GF-D8 (cell line): Measurements from ENCODE around the gene CUL1.
"Not testable (repeated sequence)": the region's sequence is repeated elsewhere in the genome, so short reads cannot be mapped to it uniquely, and the experiment has no call there.

Experiments used
- DNase-seq: peaks from one replicate; lab custom pipeline; 2025; lab: John Stamatoyannopoulos, UW

Gene CUL1

DNA sequence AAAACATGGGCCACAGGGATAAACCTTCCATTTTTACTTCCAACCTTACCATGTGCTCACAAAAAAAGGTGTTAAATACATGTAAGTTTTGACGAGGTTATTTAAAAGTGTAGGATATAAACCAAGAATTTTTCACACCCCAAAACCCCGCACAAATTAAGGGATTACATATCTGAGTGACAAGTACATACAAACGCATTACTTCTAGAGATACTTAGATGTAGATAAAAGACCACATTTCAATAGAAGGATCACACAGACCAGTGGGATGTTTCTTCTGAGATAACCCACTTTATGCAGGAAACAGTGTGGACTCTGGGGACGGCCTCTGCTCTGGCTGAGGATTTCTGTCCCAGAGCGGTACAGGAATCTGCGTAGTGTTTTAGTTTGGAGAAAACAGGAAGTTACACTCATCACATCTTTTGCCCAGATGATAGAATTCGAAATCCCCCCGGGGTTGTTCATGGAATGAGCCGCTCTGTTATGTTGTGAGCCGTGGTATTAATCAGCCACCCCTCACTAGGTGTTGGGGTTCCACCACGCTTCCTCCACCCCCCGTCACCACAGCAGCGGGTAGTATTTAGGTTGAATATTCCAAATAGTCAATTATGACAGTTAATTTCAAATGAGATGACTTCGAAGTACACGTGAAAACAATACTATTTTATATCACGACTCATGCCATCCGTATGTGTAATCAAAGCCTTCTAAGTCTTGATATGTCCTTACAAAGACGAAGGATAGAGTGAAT lies 1.3 kb upstream of the CUL1 start:
- DNase-seq = peak; percentile 18

DNA sequence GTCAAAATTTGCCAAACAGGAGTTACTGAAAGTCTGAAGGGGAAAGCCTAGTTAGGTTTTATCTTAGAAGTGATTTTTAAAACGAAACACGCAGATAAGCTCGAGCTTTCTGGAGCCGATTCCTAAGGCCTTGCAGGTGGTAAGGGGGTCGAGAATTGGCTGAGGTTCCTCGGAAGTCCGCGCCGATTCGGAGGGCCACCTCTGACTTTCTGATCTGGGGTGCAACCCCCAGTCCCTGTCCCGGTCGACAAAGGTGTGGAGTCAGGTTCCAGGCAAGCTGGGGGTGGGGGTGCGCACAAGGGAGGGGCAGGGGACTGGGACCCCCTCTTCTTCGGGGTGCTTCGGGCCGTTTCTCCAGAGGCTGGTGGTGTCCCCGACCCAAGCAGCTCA lies 701 bp upstream of the CUL1 start:
- DNase-seq = no peak

DNA sequence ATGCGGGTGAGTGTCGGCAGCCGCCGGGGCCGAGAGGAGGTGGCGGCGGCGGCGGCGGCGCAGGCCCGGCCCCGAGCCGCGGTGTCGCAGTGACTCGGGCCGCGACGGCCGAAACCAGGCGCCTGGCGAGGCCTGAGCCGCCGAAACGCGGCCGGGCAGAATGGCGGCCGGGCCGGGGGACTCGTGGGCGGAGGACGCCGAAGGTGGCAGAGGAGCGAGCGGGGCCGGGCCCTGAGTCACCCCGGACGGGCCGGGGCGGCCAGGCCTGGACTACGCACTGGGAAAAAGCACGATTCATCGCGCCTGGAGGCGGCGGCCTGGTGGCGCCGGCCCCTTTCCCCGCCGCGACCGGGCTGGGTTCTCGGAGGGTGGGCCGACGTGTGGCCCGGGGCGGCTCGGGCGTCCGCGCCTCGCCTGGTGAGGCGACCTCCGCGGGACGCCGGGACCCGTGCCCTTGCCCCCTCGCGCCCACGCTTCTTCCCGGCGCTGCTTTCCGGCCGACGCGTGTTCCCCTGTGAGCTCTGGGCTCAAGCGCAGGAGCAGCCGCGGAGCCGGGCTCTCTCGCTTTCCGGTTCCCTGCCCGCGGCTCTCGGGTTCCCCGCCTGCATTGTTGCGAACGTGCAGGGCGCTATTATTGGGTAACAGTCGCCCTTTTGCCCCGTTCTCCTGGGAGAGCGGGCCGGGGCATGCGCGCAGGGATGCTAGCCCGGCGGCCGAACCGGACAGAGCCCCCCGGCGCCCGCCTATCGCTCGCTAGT lies 500 bp downstream of the CUL1 start:
- peak; percentile 39 for DNase-seq

DNA sequence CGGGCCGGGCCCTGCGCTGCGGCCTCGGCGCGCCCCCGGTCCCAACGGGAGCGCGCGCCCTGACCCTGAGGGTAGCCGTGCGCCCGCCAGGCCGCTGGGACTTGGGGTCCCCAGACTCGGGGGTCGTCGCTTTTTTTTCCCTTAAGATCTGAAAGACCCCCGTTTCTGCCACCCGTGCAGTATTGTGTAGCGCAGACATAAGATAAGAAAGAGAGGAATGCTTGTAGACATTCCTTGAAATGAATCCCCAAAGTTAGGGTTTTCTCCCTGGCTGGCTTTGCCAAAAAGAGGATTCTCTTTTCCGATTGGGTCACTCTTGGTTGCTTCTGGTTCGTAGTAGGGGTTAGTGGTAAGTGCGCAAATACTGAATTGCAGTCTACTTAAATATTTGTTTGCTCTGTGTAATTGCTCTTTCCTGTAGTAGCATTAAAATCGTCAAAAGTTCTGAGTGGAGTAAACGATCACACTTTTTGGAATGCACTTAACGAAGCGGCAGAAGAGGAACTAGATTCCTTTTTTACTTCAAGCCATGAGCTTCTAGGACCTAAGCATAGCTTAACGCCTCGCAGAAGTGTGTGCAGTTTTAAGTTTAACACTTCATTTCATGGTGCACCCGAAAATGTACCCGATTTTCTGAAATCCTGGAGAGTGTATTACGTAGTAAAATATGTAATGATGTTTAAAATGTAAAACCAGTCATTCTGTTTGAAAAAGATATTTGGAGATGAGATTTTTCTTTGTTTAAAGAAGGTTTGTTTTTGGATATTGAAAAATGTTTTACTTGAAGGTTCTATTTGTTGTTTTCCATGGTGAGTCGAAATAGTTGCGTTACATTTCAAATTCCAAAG lies 1.3 kb downstream of the CUL1 start:
- DNase-seq = peak; percentile 59

GRCh38 chr7:148700661-148701064 lies 2.0 kb downstream of the CUL1 start:
- no peak for DNase-seq

DNA sequence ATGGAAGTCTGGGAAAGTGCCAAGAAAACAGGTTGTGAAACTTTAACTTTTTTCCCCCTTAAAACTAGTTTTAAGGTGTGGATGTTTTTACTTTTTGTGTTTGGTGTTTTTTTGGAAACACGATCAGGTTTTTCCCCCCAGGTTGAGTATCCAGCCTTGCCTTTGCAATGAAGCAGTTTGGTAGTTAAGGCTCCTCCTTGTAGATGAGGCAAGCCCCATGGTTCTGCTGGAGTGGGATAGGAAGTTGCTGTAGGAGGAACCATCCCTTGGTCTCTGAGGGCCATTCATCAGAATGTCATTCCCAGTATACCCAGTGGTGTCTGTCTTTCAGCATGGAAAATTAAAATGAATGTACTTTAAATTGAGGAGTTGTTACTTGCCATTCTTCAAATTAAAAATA lies 2.7 kb downstream of the CUL1 start:
- peak; percentile 16 for DNase-seq

DNA sequence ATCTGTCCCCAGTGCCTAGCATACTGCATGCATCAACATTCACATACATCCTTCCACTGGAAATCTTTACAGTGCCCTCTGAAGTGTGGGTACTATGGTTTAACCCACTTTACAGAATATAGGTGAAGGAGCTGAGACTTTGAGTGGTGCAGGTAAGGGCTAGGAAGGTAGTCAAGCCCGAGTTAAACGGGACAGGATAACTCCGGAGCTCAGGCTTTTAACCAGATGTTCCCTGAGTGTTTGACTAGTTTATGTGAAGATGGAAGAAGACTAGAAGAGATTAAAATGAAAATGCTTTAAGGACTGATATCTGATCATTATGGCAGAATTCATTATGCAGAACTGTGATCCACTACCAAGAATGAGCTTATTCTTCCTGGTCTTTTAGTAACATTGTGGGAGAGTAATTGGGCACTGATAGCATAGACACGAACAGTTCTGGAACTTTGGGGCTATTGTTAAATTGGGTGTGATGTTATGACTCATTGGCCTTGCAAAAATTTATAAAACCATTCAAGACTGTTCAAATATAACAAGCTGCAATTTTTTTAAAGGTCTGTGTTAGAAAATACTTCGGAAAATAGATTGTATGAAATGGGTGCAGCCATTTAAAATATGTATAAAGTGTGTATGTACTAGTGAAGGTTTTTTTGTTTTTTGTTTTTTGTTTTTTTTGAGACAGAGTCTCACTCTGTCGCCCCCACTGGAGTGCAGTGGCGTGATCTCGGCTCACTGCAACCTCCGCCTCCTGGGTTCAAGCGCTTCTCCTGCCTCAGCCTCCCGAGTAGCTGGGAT lies 4.4 kb downstream of the CUL1 start:
- no peak for DNase-seq

GRCh38 chr7:148703671-148703962 lies 4.9 kb downstream of the CUL1 start:
- not testable (repeated sequence) for DNase-seq

- DNase-seq = no peak
Observed at GRCh38 chr7:148704189-148704588, 5.5 kb downstream of the CUL1 start.

GRCh38 chr7:148704970-148705369 lies 6.3 kb downstream of the CUL1 start:
- no peak for DNase-seq

GRCh38 chr7:148706368-148706767 lies 7.7 kb downstream of the CUL1 start:
- DNase-seq = no peak

- DNase-seq = peak; percentile 23
Observed at GRCh38 chr7:148708026-148708885, 9.6 kb downstream of the CUL1 start.

DNA sequence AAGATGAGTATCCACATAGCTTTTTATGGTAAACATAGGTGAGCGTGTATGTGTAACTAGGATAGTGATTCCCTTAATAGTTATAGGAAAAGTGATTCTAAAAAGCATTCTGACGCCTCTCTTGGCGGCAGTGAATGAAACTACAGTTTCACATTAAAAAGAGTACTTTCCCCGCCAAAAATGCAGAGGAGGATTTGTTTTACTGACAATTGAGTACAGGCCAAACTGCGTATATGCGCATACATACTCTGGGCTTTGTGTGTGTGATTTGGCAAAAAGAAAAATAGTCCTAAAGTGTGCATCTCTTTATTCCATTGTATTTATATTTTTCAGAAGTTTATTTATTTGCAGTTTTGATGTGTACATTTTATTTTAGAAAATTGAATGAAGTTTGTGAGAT lies 10.3 kb downstream of the CUL1 start:
- no peak for DNase-seq

- not testable (repeated sequence) for DNase-seq
Observed at GRCh38 chr7:148710426-148710825, 11.7 kb downstream of the CUL1 start.

GRCh38 chr7:148711191-148712102 lies 12.7 kb downstream of the CUL1 start:
- no peak for DNase-seq

GRCh38 chr7:148712678-148713329 lies 14.1 kb downstream of the CUL1 start:
- DNase-seq = no peak

DNA sequence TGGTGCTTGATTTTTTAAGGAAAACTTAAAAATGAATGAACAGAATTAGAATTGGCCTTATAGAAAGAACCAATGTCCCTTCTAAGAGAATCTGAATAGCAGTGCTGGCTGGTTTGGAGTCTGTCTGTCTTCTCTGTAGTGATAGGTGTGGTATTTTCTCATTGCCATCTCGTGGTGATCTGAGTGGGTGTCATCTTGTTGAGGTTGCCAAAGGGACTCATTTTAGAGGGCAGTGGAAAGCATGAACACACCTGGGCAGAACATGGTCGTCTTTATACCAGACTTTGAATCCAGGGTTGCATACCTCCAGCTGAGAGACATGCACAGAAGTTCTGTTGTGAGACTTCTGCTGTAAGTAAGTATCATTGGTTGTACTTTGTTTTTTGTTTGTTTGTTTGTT lies 15.8 kb downstream of the CUL1 start:
- DNase-seq = no peak

GRCh38 chr7:148715027-148715426 lies 16.3 kb downstream of the CUL1 start:
- no peak for DNase-seq

- no peak for DNase-seq
Observed at GRCh38 chr7:148717266-148717793, 18.6 kb downstream of the CUL1 start.
